ENCODE data around the gene RBKS.

DNA sequence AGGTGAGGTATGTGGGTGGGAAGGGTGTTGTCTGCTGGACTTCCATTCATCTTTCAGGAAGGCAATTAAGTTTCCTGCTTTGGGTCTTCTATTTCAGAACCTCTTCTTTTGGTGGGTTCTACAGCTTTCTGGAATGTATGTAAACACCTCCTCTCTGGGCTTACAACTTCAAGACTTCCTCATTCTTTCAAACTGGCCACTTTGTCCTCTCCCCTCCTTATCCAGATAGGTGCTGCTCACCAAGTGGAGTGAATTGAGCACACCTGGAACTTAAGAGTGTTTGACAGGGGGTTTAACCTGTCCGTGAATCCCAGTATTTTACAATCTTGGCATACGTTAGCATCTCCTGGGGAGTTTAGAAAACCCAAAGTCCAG is 123.9 kb downstream of the RBKS start:
- TF ChIP-seq, protein P1, sequence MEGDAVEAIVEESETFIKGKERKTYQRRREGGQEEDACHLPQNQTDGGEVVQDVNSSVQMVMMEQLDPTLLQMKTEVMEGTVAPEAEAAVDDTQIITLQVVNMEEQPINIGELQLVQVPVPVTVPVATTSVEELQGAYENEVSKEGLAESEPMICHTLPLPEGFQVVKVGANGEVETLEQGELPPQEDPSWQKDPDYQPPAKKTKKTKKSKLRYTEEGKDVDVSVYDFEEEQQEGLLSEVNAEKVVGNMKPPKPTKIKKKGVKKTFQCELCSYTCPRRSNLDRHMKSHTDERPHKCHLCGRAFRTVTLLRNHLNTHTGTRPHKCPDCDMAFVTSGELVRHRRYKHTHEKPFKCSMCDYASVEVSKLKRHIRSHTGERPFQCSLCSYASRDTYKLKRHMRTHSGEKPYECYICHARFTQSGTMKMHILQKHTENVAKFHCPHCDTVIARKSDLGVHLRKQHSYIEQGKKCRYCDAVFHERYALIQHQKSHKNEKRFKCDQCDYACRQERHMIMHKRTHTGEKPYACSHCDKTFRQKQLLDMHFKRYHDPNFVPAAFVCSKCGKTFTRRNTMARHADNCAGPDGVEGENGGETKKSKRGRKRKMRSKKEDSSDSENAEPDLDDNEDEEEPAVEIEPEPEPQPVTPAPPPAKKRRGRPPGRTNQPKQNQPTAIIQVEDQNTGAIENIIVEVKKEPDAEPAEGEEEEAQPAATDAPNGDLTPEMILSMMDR (IDR thresholded peaks at IDR 0.05), result no peak
- no peak for TF ChIP-seq POLR2A (IDR thresholded peaks at IDR 0.05)

Data from Peyer's patch (tissue), 4 donors.